NCI-H2081 (cell line): ENCODE data around the gene RSPH1.

Source experiments
- DNase-seq, 2 experiments: peaks; one replicate each; lab custom pipeline; 2025; lab: John Stamatoyannopoulos, UW

Gene RSPH1

DNA sequence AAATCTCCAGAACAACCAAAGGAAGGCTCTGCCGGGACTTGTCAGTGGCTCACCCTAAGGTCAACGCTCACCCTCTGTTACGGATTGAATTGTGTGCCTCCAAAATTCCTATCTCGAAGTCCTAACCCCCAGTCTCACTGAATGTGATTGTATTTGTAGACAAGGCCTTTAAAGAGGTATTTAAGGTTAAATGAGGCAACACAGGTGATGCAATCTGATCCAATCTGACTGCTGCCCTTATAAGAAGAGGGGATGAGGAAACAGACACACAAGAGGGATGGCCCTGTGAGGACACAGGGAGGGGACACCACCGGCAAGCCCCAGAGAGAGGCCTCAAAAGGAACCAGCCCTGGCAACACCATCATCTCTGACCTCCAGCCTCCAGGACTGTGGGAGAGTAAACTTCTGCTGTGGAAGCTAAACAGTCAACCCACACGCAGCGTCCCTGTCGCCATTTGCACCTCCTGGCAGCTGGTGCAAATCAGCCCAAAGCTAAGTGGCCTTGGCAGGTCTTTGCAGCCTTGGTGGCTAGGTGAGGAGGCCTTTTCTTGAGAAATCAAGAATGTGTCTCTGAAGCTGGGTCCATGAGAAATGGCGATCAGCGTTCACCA is 68.1 kb downstream of the RSPH1 start:
- DNase-seq, result no peak

DNA sequence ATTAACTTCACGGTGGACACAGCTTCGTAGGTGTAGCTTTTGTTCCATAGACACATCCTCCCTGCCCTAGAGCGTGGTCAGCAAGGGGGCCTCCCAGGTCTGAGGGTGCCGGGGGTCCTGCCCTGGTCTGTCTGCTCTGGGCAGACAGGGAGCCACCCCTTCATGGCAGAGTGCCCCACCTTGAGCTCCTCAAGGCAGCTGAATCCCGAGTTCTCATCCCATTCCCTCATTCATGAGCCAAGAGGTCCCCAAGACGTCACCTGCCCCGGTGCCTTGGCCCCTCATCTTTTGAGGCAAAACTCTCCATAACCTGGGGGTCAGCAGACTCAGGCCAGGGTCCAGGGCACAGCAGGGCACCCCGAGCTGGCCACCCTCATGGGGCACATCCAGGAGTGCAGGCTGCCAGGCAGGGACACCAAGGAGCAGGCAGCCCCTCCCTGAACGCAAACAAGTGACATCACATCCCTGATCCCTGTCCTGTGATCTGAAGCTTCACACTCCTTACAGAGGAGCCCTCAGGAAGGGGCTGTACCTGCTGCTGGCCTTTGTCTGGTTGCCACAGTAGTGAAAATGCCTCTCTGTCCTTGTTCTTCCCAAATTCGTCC is 69.0 kb downstream of the RSPH1 start:
- no peak for DNase-seq

DNA sequence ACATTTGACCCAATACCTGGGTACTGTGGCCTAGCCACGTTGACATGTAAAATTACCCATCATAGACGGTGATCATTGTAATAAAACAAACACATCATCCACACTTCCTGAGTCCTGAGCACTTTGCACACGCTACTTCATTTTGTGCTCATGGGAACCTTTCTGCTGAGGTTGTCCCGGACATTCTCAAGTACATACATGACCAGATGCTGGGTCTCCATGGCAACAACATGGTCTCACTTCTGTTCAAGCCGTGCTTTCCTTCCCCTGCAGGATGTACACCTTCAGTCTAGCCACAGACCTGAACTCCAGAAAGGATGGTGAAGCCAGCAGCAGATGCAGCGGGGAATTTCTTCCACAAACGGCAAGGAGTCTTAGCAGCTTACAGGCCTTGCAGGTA is 69.6 kb downstream of the RSPH1 start:
- DNase-seq, result no peak

DNA sequence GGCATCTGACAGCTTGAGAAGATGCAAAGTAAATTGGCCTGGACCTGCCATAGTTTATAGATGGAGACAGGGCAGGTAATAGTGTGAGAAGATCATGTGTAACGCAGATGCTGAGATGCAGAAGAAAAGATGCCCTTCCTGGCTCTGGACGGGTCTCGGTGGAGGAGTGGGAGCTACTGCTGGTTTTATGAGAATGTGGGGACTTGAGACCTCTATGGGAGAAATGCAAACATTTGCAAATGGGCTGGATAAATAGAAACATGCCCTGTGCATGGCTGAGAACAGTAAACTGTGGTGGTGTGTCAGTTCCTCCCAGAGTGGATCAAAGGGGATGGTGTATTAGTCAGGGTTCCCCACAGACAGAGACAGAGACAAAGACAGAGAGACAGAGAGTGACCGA is 70.4 kb downstream of the RSPH1 start:
- DNase-seq, result no peak

DNA sequence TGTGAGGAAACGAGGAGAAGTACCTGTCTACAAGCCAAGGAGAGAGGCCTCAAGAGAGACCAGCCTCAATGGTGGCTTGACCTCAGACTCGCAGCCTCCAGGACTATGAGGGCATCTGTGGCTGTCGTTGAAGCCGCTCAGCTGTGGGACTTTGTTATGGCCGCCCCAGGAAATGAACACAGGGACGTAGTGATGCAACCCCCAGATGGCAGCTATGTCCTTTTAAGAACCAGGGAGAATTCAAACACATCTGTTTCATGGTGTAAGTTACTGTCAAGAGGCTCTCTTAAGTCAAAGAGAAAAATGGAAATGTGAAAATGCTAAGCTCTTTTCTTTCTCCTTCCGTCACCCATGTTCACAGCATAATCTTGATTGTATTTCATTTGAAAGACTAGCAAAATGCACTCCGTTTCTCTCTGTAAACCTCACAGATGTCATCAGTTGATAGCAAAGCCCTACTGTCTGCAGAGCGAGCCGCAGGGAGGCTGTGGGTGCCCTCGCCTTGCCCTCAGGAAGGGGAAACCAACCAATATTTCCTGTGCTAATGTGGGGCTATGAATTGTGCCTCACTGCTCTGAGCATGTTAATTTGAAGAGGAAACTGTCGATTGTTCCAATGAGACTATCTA is 71.0 kb downstream of the RSPH1 start:
- DNase-seq, result no peak

DNA sequence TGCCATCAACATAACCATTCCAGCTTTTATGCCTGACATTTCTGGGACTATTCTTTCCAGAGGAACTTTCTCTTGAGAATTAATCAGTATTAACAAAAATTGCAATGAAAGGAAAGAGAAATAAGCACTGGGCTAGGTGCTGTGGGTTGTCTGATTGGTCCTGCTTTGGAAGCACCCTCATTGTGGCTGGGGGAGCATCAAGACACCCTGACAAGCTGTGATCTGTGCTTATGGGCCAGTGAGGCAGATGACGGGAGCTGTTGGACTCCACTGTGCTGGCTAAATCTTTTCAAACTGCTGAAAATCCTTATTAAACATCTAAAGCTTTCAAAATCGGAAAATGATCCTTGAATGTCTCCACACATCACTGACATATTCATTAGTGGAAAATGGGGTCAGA is 72.3 kb downstream of the RSPH1 start:
- no peak for DNase-seq

DNA sequence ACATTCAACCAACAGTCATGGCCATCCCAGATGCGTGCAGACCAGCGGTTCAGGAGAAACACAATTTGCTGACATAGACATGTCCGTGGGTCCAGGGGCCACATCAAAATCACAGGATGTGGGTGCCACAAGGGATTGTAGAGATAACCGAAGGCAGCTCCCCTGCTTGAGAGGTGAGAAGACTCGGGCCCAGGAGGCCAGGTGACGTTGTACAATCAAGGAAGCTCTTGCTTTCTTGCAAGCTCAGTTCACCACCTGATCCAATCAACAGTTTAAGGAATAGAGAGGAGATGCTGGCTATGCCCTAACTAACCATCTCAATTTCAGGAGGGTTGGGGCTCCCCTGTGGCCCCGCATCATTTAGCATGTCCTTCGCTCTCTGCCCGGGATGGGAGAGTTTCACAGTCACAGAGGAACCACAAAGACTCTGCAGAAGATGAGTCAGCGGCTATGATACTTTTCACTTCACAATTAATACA is 72.8 kb downstream of the RSPH1 start:
- DNase-seq, result no peak
